ENCODE data around the gene REXO5. TPM values are rescaled to one million over a fixed set of nuclear protein-coding genes. Genes with fewer than 3 reads are reported as not detected.

Gene REXO5
- total and polyA plus RNA-seq, 8 donors: 0.88 to 4.9 (median 2.1) TPM

GRCh38 chr16:20833086-20833485 lies 26.8 kb downstream of the REXO5 start:
- ATAC-seq: no peak
- Histone ChIP-seq H3K27me3 (no peaks in the 10 kb centered on the region), H3K36me3 (no peaks in the 10 kb centered on the region), H3K4me1 (no peaks in the 10 kb centered on the region), H3K9me3 (no peaks in the 10 kb centered on the region), H3K4me3 (no peak overlapping the region), H3K27ac (no peak overlapping the region)
- no peak for DNase-seq
- TF ChIP-seq, protein P1, sequence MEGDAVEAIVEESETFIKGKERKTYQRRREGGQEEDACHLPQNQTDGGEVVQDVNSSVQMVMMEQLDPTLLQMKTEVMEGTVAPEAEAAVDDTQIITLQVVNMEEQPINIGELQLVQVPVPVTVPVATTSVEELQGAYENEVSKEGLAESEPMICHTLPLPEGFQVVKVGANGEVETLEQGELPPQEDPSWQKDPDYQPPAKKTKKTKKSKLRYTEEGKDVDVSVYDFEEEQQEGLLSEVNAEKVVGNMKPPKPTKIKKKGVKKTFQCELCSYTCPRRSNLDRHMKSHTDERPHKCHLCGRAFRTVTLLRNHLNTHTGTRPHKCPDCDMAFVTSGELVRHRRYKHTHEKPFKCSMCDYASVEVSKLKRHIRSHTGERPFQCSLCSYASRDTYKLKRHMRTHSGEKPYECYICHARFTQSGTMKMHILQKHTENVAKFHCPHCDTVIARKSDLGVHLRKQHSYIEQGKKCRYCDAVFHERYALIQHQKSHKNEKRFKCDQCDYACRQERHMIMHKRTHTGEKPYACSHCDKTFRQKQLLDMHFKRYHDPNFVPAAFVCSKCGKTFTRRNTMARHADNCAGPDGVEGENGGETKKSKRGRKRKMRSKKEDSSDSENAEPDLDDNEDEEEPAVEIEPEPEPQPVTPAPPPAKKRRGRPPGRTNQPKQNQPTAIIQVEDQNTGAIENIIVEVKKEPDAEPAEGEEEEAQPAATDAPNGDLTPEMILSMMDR (IDR thresholded peaks at IDR 0.05): no peak
- intact Hi-C loops (cut with DNase I): no loop called here
- FAIRE-seq: no peak
- WGBS, 2 donors: 69 to 86% methylated on average over 2 of the region's 2 CpGs

DNA sequence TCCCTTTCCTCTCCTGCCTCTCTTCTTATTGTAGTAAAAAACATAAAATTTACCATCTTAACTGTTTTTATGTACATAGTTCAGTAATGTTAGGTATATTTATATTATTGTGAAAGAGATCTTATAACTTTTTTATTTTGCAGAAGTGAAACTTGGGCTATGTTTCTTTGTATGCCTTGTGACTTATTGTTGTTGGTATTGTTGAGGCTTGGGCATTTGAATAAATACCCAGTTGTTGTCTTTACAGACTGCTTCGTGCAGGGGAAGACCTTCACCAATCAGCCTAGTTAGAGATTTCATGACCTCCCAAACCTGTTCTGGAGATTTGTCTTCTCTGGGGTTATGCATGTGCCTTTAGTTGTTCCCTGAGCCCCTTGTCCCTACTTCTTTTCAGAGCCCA lies 31.9 kb downstream of the REXO5 start:
- H3K4me3 ChIP-seq: no peak overlapping the region
- no peak for DNase-seq
- H3K9me3 ChIP-seq: no peaks in the 10 kb centered on the region
- H3K27me3 ChIP-seq: no peaks in the 10 kb centered on the region
- no peaks in the 10 kb centered on the region for H3K4me1 ChIP-seq
- no peak for ATAC-seq
- FAIRE-seq: no peak
- no peak overlapping the region for H3K27ac ChIP-seq
- intact Hi-C loops (cut with DNase I): no loop called here
- TF ChIP-seq, protein P1 (IDR thresholded peaks at IDR 0.05): no peak
- WGBS, 2 donors: 65 to 73% methylated on average over 1 of the region's 1 CpG
- no peaks in the 10 kb centered on the region for H3K36me3 ChIP-seq

- 94 to 95% methylated on average over 2 of the region's 2 CpGs for WGBS, 2 donors
- TF ChIP-seq, protein P1 (IDR thresholded peaks at IDR 0.05): no peak
- Histone ChIP-seq H3K27ac (no peak overlapping the region), H3K9me3 (no peaks in the 10 kb centered on the region), H3K36me3 (no peaks in the 10 kb centered on the region), H3K4me3 (no peak overlapping the region), H3K27me3 (no peaks in the 10 kb centered on the region), H3K4me1 (no peaks in the 10 kb centered on the region)
- no peak for FAIRE-seq
- intact Hi-C loops (cut with DNase I): no loop called here
- no peak for DNase-seq
- no peak for ATAC-seq
These were observed 33.2 kb downstream of the REXO5 start for GRCh38 chr16:20839504-20839903.

GRCh38 chr16:20844054-20844453 lies 37.7 kb downstream of the REXO5 start:
- FAIRE-seq (no peak), DNase-seq (no peak), ATAC-seq (no peak)
- Histone ChIP-seq H3K27me3 (no peaks in the 10 kb centered on the region), H3K4me3 (no peak overlapping the region), H3K36me3 (no peaks in the 10 kb centered on the region), H3K4me1 (no peaks in the 10 kb centered on the region), H3K27ac (no peak overlapping the region), H3K9me3 (no peaks in the 10 kb centered on the region)
- WGBS, 2 donors: 89 to 91% methylated on average over 2 of the region's 2 CpGs
- intact Hi-C loops (cut with DNase I): no loop called here
- TF ChIP-seq, protein P1 (IDR thresholded peaks at IDR 0.05): no peak

DNA sequence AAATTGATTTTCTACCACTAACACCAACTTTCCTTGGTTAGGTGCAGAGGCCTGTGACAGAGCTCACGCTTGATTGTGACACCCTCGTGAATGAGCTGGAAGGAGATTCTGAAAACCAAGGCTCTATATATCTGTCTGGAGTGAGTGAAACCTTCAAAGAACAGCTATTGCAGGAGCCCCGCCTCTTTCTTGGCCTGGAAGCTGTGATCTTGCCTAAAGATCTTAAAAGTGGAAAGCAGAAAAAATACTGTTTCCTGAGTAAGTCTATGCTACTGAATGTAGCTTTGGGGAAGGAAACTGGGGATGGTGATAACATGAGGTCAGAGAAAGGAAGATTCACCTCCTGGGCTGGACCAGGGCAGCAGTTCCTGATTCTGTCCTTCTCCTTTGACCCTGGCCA lies 38.3 kb downstream of the REXO5 start:
- H3K4me1 ChIP-seq: no peaks in the 10 kb centered on the region
- H3K27ac ChIP-seq: no peak overlapping the region
- no peak for FAIRE-seq
- DNase-seq: no peak
- H3K27me3 ChIP-seq: no peaks in the 10 kb centered on the region
- H3K9me3 ChIP-seq: no peaks in the 10 kb centered on the region
- no peak overlapping the region for H3K4me3 ChIP-seq
- intact Hi-C loops (cut with DNase I): no loop called here
- no peaks in the 10 kb centered on the region for H3K36me3 ChIP-seq
- TF ChIP-seq, protein P1 (IDR thresholded peaks at IDR 0.05): no peak
- ATAC-seq: no peak
- 88% methylated on average over 3 of the region's 3 CpGs for WGBS, 2 donors
